GM21515 (cell line): ENCODE measurements around the gene TP53.

Experiments used
- ATAC-seq: cut with Tn5 transposase; IDR thresholded peaks from one replicate; pipeline ENCODE4 v1.9.1; 2021; ENCODE audit not compliant: unreplicated experiment

TP53 gene

GRCh38 chr17:7687072-7687907 is at the start of gene TP53:
Gene TP53 (minus strand): TSS chr17:7687490. CDS start chr17:7676594, 10,896 bp downstream.
- ATAC-seq: peak; percentile 33

GRCh38 chr17:7732981-7733539 is 45.8 kb upstream of the TP53 start:
- ATAC-seq: no peak

- no peak for ATAC-seq
Observed at GRCh38 chr17:7729816-7730215, 42.5 kb upstream of the TP53 start.

GRCh38 chr17:7727886-7728285 is 40.6 kb upstream of the TP53 start:
- ATAC-seq: no peak

- ATAC-seq: no peak
Observed at GRCh38 chr17:7721612-7722011, 34.3 kb upstream of the TP53 start.

- no peak for ATAC-seq
Observed at GRCh38 chr17:7720125-7720524, 32.8 kb upstream of the TP53 start.

- no peak for ATAC-seq
Observed at GRCh38 chr17:7719661-7720060, 32.4 kb upstream of the TP53 start.

- ATAC-seq: no peak
Observed at GRCh38 chr17:7717756-7718350, 30.6 kb upstream of the TP53 start.

- ATAC-seq: no peak
Observed at GRCh38 chr17:7716901-7717755, 29.8 kb upstream of the TP53 start, which contains the start of gene DNAH2. Gene DNAH2 (plus strand): TSS chr17:7717744. CDS start chr17:7719735, 1,991 bp downstream.

- ATAC-seq: no peak
Observed at GRCh38 chr17:7715936-7716886, 28.9 kb upstream of the TP53 start.

GRCh38 chr17:7714721-7715594 is 27.7 kb upstream of the TP53 start:
- ATAC-seq: no peak

GRCh38 chr17:7713782-7714181 is 26.5 kb upstream of the TP53 start:
- no peak for ATAC-seq

- ATAC-seq: no peak
Observed at GRCh38 chr17:7712111-7712771, 25.0 kb upstream of the TP53 start.

- no peak for ATAC-seq
Observed at GRCh38 chr17:7711051-7711755, 23.9 kb upstream of the TP53 start.

GRCh38 chr17:7710301-7710700 is 23.0 kb upstream of the TP53 start:
- no peak for ATAC-seq

GRCh38 chr17:7709031-7709430 is 21.7 kb upstream of the TP53 start:
- no peak for ATAC-seq

- ATAC-seq: no peak
Observed at GRCh38 chr17:7707858-7708750, 20.8 kb upstream of the TP53 start.
